Thyroid gland (tissue), 4 donors: Measurements from ENCODE around the gene CHRNB1. TPM values are rescaled to one million over a fixed set of nuclear protein-coding genes. Genes with fewer than 3 reads are reported as not detected.

ENCODE experiments used
- DNase-seq, 2 donors: peaks; one replicate each; pipeline ENCODE4 v3.0.0-alpha.2; 2019
- H3K27ac ChIP-seq, 3 donors: fragments of 200-600 bp; sonication (generic); 1 replicate in 2 of 3; 2 replicates in 1 of 3; pipeline ENCODE4 v1.5.1; 2016 to 2019; ENCODE audit warnings: mild to moderate bottlenecking in 1 of 3, moderate library complexity in 1 of 3
- H3K27me3 ChIP-seq: fragments of 200-600 bp; sonication (generic); one replicate; pipeline ENCODE4 v1.5.1; 2019
- H3K36me3 ChIP-seq, 2 donors: fragments of 200-600 bp; sonication (generic); one replicate each; pipeline ENCODE4 v1.5.1; 2016 to 2019
- H3K4me1 ChIP-seq, 2 donors: fragments of 200-600 bp; sonication (generic); one replicate each; pipeline ENCODE4 v1.5.1; 2017 to 2019
- H3K4me3 ChIP-seq, 3 donors: fragments of 200-600 bp; sonication (generic); replicated peaks in 1 of 3; 1 replicate in 2 of 3; 2 replicates in 1 of 3; pipeline ENCODE4 v1.5.1; 2016; ENCODE audit warnings: mild to moderate bottlenecking in 1 of 3
- H3K9me3 ChIP-seq: fragments of 200-600 bp; sonication (generic); one replicate; pipeline ENCODE4 v1.5.1; 2017
- POLR2A ChIP-seq, 2 donors: fragments of 450-650 bp; IDR thresholded peaks; one replicate each; pipeline ENCODE4 v1.6.1; 2017; ENCODE audit warnings: antibody characterized with exemption in 2 of 2, mild to moderate bottlenecking in 2 of 2, moderate library complexity in 1 of 2
- WGBS, 2 donors: methylation state at CpG; one replicate each; pipeline ENCODE4 v1.1.5; 2017; 5-methylcytosine and 5-hydroxymethylcytosine counted together
- intact Hi-C: fragments of 100-400 bp; cut with DNase I; formaldehyde crosslinking; loops from one replicate; pipeline ENCODE4 v1.15.1; 2023
- total RNA-seq, 4 donors: library from RNA; depleted of rRNA; stranded (reverse); fragments of >200 nt; gene quantifications; one replicate each; pipeline ENCODE4 v1.2.3, GENCODE V29; 2016
- TF ChIP-seq, protein P1 (sequence below), 6 experiments: fragments of 200-600 bp in 3 of 6; fragments of 450-650 bp in 3 of 6; sonication (generic) in 3 of 6; IDR thresholded peaks; one replicate each; pipeline ENCODE4 v1.5.1; 2016 to 2019; ENCODE audit warnings: antibody characterized with exemption in 6 of 6, mild to moderate bottlenecking in 2 of 6, inconsistent platforms in 1 of 6, moderate library complexity in 1 of 6

The CHRNB1 gene
- total RNA-seq, 4 donors from 2014 or later, result 13.4 to 29.2 (median 19.8) TPM

DNA sequence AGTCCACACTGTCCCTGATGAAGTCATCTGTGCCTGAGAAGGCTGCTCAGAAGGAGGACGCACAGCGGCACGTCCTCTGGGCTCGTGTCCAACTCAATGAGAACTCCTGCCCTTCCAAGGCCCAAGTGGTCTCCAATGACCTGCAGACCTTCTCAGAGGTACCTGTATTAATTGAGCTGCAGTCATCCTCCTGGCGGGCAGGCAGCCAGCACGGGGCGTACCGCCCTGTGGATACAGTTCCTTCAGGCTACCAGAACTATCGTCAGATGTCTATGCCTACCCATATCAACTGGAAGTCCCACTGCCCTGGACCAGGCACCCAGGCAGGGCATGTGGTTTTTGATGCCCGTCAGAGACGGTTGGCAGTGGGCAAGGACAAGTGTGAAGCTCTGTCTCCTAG is 12.6 kb upstream of the CHRNB1 start:
- WGBS, 2 donors, result 75% methylated on average over 10 to 11 of the region's 11 CpGs
- Histone ChIP-seq H3K27me3 (no peaks in the 10 kb centered on the region), H3K4me3 (no peak overlapping the region), H3K27ac (no peak overlapping the region), H3K4me1 (peaks cover 13 to 15% of the 10 kb centered on the region in 2 donors), H3K9me3 (no peaks in the 10 kb centered on the region), H3K36me3 (no peaks in the 10 kb centered on the region)
- intact Hi-C loops, result no loop called here
- TF ChIP-seq, protein P1, sequence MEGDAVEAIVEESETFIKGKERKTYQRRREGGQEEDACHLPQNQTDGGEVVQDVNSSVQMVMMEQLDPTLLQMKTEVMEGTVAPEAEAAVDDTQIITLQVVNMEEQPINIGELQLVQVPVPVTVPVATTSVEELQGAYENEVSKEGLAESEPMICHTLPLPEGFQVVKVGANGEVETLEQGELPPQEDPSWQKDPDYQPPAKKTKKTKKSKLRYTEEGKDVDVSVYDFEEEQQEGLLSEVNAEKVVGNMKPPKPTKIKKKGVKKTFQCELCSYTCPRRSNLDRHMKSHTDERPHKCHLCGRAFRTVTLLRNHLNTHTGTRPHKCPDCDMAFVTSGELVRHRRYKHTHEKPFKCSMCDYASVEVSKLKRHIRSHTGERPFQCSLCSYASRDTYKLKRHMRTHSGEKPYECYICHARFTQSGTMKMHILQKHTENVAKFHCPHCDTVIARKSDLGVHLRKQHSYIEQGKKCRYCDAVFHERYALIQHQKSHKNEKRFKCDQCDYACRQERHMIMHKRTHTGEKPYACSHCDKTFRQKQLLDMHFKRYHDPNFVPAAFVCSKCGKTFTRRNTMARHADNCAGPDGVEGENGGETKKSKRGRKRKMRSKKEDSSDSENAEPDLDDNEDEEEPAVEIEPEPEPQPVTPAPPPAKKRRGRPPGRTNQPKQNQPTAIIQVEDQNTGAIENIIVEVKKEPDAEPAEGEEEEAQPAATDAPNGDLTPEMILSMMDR (IDR thresholded peaks at IDR 0.05), result no peak
- TF ChIP-seq POLR2A (IDR thresholded peaks at IDR 0.05), result no peak
- DNase-seq, result no peak

DNA sequence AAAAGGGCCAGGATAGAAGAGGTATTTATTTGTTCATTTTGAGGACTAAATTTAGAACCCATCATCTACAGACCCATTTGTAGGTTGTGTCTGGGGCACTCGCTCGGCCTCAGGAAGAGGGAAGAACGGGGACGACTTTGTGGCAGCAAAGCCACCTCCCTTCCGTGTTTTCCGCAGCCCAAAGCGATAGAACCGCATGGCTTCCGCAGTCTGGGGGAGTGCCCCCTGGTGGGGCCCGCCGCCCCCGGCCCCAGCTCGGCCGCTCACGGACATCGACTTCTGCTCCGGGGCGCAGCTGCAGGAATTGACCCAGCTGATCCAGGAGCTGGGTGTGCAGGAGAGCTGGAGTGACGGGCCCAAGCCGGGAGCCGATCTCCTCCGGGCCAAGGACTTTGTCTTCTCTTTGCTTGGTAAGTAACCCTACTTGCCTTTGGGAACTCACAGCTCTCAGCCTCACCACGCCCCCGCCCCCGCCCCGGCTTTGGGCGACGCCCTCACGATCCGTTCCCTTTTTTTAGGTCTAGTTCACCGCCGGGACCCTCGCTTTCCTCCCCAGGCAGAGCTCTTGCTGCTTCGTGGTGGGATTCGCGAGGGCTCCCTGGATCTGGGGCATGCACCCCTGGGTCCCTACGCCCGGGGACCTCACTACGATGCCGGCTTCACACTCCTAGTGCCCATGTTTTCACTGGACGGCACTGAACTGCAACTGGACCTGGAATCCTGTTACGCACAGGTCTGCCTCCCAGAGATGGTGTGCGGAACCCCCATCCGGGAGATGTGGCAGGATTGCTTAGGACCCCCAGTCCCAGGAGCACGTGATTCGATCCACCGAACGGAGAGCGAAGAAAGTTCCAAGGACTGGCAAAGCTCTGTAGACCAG is 8.9 kb upstream of the CHRNB1 start:
- WGBS, 2 donors, result 5 to 7% methylated on average over 30 to 42 of the region's 49 CpGs
- H3K4me1 ChIP-seq, result peaks cover 31 to 49% of the 10 kb centered on the region in 2 donors
- H3K36me3 ChIP-seq, result no peaks in the 10 kb centered on the region
- H3K27ac ChIP-seq, result peak overlapping the region; percentile 25 to 64 (median 61)
- intact Hi-C loops, result loop anchor here (5.0 kb wide), 2 partner anchors 84 to 126 kb away; partner anchors contain the start of genes KCTD11 and SENP3
- H3K4me3 ChIP-seq, result peak overlapping the region; percentile 30 to 53 (median 38)
- DNase-seq, result peak; percentile 49 to 56
- TF ChIP-seq POLR2A (IDR thresholded peaks at IDR 0.05), result peak in 1 of 2 donors; percentile 0
- TF ChIP-seq, protein P1 (IDR thresholded peaks at IDR 0.05), result peak in 1 of 6 experiments; percentile 16
- H3K9me3 ChIP-seq, result no peaks in the 10 kb centered on the region
- no peaks in the 10 kb centered on the region for H3K27me3 ChIP-seq

DNA sequence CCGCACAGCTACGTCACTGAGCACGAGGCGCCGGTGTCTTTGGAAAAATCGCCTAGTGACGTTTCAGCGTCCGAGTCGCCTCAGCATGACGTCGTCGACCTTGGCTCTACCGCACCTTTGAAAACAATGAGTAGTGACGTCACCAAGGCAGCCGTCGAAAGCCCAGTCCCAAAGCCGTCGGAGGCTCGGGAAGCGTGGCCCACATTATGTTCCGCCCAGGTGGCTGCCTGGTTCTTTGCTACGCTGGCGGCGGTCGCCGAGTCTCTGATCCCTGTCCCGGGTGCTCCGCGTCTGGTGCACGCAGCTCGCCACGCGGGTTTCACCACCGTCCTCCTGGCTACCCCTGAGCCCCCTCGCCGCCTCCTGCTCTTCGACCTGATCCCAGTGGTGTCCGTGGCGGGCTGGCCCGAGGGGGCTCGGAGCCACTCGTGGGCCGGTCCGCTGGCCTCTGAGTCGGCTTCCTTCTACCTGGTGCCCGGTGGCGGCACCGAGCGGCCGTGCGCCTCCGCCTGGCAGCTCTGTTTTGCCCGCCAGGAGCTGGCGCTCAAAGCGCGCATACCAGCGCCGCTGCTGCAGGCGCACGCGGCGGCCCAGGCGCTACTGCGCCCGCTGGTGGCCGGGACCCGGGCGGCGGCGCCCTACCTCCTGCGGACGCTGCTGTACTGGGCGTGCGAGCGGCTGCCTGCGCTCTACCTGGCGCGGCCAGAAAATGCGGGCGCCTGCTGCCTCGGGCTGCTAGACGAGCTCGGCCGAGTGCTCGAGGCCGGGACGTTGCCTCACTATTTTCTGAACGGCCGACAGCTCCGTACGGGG is 8.1 kb upstream of the CHRNB1 start:
- peaks cover 31 to 51% of the 10 kb centered on the region in 2 donors for H3K4me1 ChIP-seq
- H3K27me3 ChIP-seq, result no peaks in the 10 kb centered on the region
- H3K9me3 ChIP-seq, result no peaks in the 10 kb centered on the region
- DNase-seq, result peak; percentile 87 to 88
- TF ChIP-seq POLR2A (IDR thresholded peaks at IDR 0.05), result peak in 1 of 2 donors; percentile 46
- TF ChIP-seq, protein P1 (IDR thresholded peaks at IDR 0.05), result peak; percentile 43 to 95 (median 82)
- no peaks in the 10 kb centered on the region for H3K36me3 ChIP-seq
- intact Hi-C loops, result loop anchor here (5.0 kb wide), 2 partner anchors 84 to 126 kb away; partner anchors contain the start of genes KCTD11 and SENP3
- WGBS, 2 donors, result 6% methylated on average over 20 of the region's 92 CpGs; no CpG with 5 or more reads in 1 of the 2 donors
- peak overlapping the region in 1 of 3 donors; percentile 38 for H3K4me3 ChIP-seq
- peak overlapping the region; percentile 60 to 67 (median 63) for H3K27ac ChIP-seq

DNA sequence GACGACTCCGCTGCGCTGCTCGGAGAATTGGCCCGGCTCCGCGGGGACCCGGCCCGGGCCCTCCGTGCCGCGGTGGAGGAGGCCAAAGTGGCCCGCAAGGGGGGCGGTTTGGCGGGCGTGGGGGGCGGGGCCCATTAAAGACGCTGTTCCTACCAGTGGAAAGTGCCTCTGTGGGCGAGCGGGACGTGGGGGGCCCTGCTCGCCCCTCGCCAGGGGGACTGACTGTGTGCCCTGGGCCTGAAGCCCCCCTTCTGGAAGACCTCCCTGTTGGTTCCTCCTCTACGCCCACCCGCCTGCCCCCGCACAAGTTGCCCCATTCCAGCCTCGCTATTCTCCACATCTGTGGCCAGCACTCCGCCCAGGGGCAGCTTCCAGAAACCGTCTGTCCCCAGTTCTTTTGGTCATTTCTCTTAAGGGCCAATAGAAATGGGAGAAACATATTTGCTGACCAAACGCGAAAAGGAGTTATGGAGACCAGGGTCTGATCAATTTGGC is 7.4 kb upstream of the CHRNB1 start:
- WGBS, 2 donors, result 50 to 51% methylated on average over 10 to 13 of the region's 31 CpGs
- Histone ChIP-seq H3K36me3 (no peaks in the 10 kb centered on the region), H3K27me3 (no peaks in the 10 kb centered on the region), H3K9me3 (no peaks in the 10 kb centered on the region), H3K4me1 (peaks cover 31 to 51% of the 10 kb centered on the region in 2 donors), H3K4me3 (peak overlapping the region in 1 of 3 donors; percentile 38), H3K27ac (peak overlapping the region; percentile 48 to 67 (median 63))
- no peak for TF ChIP-seq POLR2A (IDR thresholded peaks at IDR 0.05)
- TF ChIP-seq, protein P1 (IDR thresholded peaks at IDR 0.05), result no peak
- DNase-seq, result peak in 1 of 2 donors; percentile 11
- intact Hi-C loops, result loop anchor here (5.0 kb wide), 2 partner anchors 85 to 125 kb away; partner anchors contain the start of genes KCTD11 and SENP3
